SU-DHL-6 (cell line): Measurements from ENCODE around the gene ADCY3.

Experiments
- H2AFZ ChIP-seq: fragments of 200-600 bp; sonication (generic); 2 replicates; pipeline ENCODE4 v1.6.1; 2014; ENCODE audit warnings: low read depth, mild to moderate bottlenecking, moderate library complexity, mixed read lengths, antibody characterized with exemption, low read length; ENCODE audit not compliant: severe bottlenecking
- H3F3A ChIP-seq: fragments of 200-600 bp; shearing (Covaris generic); 2 replicates; pipeline ENCODE4 v1.6.0; 2016; ENCODE audit warnings: antibody characterized with exemption, mild to moderate bottlenecking; ENCODE audit not compliant: insufficient read depth
- H3K27ac ChIP-seq: fragments of 200-600 bp; sonication (generic); 2 replicates; pipeline ENCODE4 v1.5.1; 2016; ENCODE audit warnings: low read depth, mild to moderate bottlenecking, low read length, moderate library complexity, mixed read lengths
- H3K27me3 ChIP-seq: fragments of 200-600 bp; sonication (generic), shearing (Covaris generic); 2 replicates; pipeline ENCODE4 v1.6.0; 2014; ENCODE audit warnings: mild to moderate bottlenecking, low read length
- H3K36me3 ChIP-seq: fragments of 200-600 bp; sonication (generic); 2 replicates; pipeline ENCODE4 v1.6.1; 2014; ENCODE audit warnings: mild to moderate bottlenecking, low read length, mixed read lengths
- H3K4me2 ChIP-seq: fragments of 300-600, 200-600 bp; shearing (Covaris generic), sonication (generic); 2 replicates; pipeline ENCODE4 v1.6.0; 2014; ENCODE audit warnings: low read length, low read depth, mild to moderate bottlenecking; ENCODE audit not compliant: poor library complexity, severe bottlenecking
- H3K4me3 ChIP-seq: fragments of 200-600 bp; sonication (generic); 2 replicates; pipeline ENCODE4 v1.5.1; 2014; ENCODE audit warnings: antibody characterized with exemption, low read length, mild to moderate bottlenecking, mixed read lengths; ENCODE audit not compliant: insufficient read depth, poor library complexity, severe bottlenecking
- H3K79me2 ChIP-seq: fragments of 200-600 bp; sonication (generic); 2 replicates; pipeline ENCODE4 v1.6.1; 2014; ENCODE audit warnings: mild to moderate bottlenecking, low read length, moderate library complexity; ENCODE audit not compliant: insufficient read depth
- H3K9ac ChIP-seq: fragments of 200-600 bp; sonication (generic); 2 replicates; pipeline ENCODE4 v1.7.0; 2014; ENCODE audit warnings: mild to moderate bottlenecking, low read length
- H3K9me2 ChIP-seq: fragments of 200-600 bp; sonication (generic); replicated peaks from 2 replicates; pipeline ENCODE4 v1.6.1; 2014; ENCODE audit warnings: low read length; ENCODE audit not compliant: insufficient read depth
- H3K9me3 ChIP-seq: fragments of 200-600 bp; sonication (generic); 2 replicates; pipeline ENCODE4 v1.6.1; 2014; ENCODE audit warnings: low read length, mixed read lengths; ENCODE audit not compliant: insufficient read depth
- H4K20me1 ChIP-seq: fragments of 200-600 bp; sonication (generic); 2 replicates; pipeline ENCODE4 v1.6.1; 2014; ENCODE audit warnings: low read depth, mild to moderate bottlenecking, antibody characterized with exemption, low read length, moderate library complexity, mixed read lengths
- EZH2phosphoT487 ChIP-seq: fragments of 200-600 bp; sonication (generic), shearing (Covaris generic); conservative IDR thresholded peaks from 2 replicates; pipeline ENCODE4 v1.6.1; 2018; ENCODE audit warnings: mild to moderate bottlenecking, antibody characterized with exemption, low read length, moderate library complexity, mixed read lengths
- TF ChIP-seq, protein P1 (sequence below): fragments of 200-600 bp; sonication (generic); IDR thresholded peaks from one replicate; pipeline ENCODE4 v1.5.1; 2017; ENCODE audit warnings: antibody characterized with exemption, mild to moderate bottlenecking, low read length, moderate library complexity; ENCODE audit not compliant: insufficient read depth, poor library complexity, severe bottlenecking

The ADCY3 gene

DNA sequence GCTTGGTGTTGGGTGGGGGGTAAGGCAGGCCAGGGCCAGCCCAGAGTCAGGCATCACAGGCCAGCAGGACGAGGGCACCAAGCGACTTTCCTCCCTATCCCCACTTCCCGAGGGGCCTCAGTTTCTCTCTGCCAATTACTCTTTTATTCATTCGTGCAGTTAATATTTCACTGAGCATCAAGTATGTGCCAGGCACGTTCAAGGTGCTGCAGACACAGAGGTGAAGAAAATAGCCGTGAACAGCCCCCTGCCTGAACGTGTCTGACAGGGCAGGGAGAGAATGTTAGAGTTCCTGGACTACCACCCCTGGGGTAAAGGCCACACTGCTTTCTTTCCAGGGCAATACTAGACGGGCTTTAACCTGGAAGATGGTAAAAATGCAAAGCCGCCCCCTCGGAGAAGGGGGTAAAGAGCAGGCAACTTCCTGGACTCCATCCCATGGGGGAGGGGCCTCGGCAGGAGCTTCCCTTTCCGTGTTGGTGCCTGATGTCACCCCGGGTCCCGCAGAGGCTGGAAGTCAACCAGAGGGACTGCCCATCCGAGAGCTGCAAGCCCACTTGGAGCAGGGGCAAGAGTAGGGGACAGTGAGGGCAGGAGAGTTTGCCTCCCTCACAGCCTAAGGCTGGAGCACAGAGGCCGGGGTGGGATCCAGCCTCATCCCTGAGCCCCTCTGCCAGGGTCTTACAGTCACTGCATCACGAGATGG, 79.7 kb downstream of the ADCY3 start:
- Histone ChIP-seq H3K9me2 (no peaks in the 10 kb centered on the region), H3K9me3 (no peaks in the 10 kb centered on the region), H2AFZ (no peak overlapping the region), H3K4me3 (no peak overlapping the region), H3K9ac (no peak overlapping the region), H3K27me3 (no peaks in the 10 kb centered on the region), H4K20me1 (no peaks in the 10 kb centered on the region), H3F3A (no peaks in the 10 kb centered on the region), H3K4me2 (no peak overlapping the region), H3K79me2 (no peaks in the 10 kb centered on the region), H3K27ac (no peak overlapping the region), H3K36me3 (no peaks in the 10 kb centered on the region)
- no peak for TF ChIP-seq EZH2phosphoT487
- TF ChIP-seq, protein P1, sequence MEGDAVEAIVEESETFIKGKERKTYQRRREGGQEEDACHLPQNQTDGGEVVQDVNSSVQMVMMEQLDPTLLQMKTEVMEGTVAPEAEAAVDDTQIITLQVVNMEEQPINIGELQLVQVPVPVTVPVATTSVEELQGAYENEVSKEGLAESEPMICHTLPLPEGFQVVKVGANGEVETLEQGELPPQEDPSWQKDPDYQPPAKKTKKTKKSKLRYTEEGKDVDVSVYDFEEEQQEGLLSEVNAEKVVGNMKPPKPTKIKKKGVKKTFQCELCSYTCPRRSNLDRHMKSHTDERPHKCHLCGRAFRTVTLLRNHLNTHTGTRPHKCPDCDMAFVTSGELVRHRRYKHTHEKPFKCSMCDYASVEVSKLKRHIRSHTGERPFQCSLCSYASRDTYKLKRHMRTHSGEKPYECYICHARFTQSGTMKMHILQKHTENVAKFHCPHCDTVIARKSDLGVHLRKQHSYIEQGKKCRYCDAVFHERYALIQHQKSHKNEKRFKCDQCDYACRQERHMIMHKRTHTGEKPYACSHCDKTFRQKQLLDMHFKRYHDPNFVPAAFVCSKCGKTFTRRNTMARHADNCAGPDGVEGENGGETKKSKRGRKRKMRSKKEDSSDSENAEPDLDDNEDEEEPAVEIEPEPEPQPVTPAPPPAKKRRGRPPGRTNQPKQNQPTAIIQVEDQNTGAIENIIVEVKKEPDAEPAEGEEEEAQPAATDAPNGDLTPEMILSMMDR, result no peak

DNA sequence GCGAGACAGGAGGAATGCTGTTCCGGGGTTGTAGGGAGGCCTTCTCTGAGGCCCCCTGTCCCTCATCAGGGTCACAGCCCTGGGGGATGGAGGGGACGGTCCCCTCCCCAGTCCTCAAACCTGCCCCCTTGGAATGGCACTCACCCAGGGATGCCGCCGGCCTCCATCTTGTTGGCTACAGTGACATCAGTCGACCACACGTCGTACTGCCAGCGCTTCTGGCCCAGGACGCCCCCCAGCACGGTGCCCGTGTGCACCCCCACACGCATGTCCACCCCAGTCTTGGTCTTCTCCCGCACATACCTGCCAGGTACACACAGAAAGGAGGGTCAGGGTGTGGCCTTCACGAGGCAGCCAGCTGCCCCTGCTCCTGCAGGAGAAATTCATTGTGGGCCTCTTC, 80.3 kb downstream of the ADCY3 start:
- H2AFZ ChIP-seq, result no peak overlapping the region
- no peaks in the 10 kb centered on the region for H4K20me1 ChIP-seq
- no peak overlapping the region for H3K4me2 ChIP-seq
- H3K36me3 ChIP-seq, result no peaks in the 10 kb centered on the region
- H3K9me2 ChIP-seq, result no peaks in the 10 kb centered on the region
- no peaks in the 10 kb centered on the region for H3K27me3 ChIP-seq
- no peak overlapping the region for H3K27ac ChIP-seq
- H3K79me2 ChIP-seq, result no peaks in the 10 kb centered on the region
- H3K9me3 ChIP-seq, result no peaks in the 10 kb centered on the region
- H3F3A ChIP-seq, result no peaks in the 10 kb centered on the region
- no peak for TF ChIP-seq EZH2phosphoT487
- TF ChIP-seq, protein P1, result no peak
- H3K9ac ChIP-seq, result no peak overlapping the region
- no peak overlapping the region for H3K4me3 ChIP-seq

DNA sequence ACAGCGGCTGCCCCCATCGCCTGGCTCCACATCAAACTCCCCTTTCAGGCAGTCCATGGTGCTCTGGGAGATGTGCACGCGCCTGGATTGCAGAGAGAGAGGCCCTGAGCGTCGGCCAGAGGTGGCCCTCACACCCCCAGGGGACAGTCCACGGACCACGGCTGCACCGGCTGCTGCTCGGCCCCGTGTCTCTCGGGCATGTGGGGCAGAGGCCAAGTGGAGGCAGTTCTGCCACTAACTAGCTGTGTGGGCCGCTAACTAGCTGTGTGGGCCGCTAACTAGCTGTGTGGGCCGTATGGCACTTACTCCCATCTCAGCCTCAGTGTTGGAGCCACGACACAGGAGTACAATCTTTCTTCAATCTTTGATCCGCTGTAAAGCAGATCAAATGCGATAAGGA, 81.5 kb downstream of the ADCY3 start:
- Histone ChIP-seq H3K79me2 (no peaks in the 10 kb centered on the region), H3K27me3 (no peaks in the 10 kb centered on the region), H3K9ac (no peak overlapping the region), H2AFZ (no peak overlapping the region), H3K27ac (no peak overlapping the region), H3K9me3 (no peaks in the 10 kb centered on the region), H3K4me2 (no peak overlapping the region), H3K36me3 (no peaks in the 10 kb centered on the region), H3K4me3 (no peak overlapping the region), H3F3A (no peaks in the 10 kb centered on the region), H4K20me1 (no peaks in the 10 kb centered on the region), H3K9me2 (no peaks in the 10 kb centered on the region)
- TF ChIP-seq, protein P1, result no peak
- TF ChIP-seq EZH2phosphoT487, result no peak
